Mucosa of stomach (tissue), 1 donor: ENCODE data around the gene FICD.
A peak's percentile ranks its signal among the peaks of the same experiment; 100 is the strongest.
"Not testable (repeated sequence)": the region's sequence is repeated elsewhere in the genome, so short reads cannot be mapped to it uniquely, and the experiment has no call there.

Experiments used
- H3K27me3 ChIP-seq: one replicate; pipeline ENCODE4 v1.7.0; 2013; ENCODE audit warnings: mild to moderate bottlenecking, low read length; ENCODE audit not compliant: control insufficient read depth, insufficient read depth
- H3K36me3 ChIP-seq: one replicate; pipeline ENCODE4 v1.7.0; 2013; ENCODE audit warnings: low read length; ENCODE audit not compliant: control insufficient read depth, insufficient read depth
- H3K4me1 ChIP-seq: one replicate; pipeline ENCODE4 v1.7.0; 2013; ENCODE audit warnings: mild to moderate bottlenecking, low read length; ENCODE audit not compliant: control insufficient read depth, insufficient read depth
- H3K4me3 ChIP-seq: one replicate; pipeline ENCODE4 v1.7.0; 2013; ENCODE audit warnings: low read length
- H3K9ac ChIP-seq: one replicate; pipeline ENCODE4 v1.7.0; 2013; ENCODE audit warnings: mild to moderate bottlenecking, low read length, moderate library complexity
- H3K9me3 ChIP-seq: one replicate; pipeline ENCODE4 v1.7.0; 2013; ENCODE audit warnings: mild to moderate bottlenecking, low read length, moderate library complexity; ENCODE audit not compliant: control insufficient read depth
- donor health status: Pancreatic carcinoma.

FICD gene

DNA sequence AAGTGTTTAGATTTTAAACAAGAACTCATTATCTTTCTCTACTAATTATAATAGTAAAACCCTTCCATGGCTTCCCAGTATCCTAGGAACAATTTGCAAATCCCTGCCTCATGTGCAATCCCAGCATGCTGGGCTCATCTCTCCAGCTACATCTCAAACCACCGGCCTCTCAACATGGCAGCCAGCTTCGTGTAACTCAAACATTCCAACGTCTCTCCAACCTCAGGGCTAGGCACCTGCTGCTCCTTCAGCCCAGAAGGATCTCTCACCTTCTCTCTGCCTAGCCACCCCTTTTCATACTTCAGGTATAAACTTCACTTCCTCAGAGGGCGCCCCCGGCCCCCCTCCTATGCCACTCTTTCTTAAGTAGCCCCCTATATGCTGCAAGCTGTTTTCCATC, 38.7 kb downstream of the FICD start:
- no peaks in the 10 kb centered on the region for H3K27me3 ChIP-seq
- no peak overlapping the region for H3K4me3 ChIP-seq
- no peaks in the 10 kb centered on the region for H3K36me3 ChIP-seq
- H3K9ac ChIP-seq = no peak overlapping the region
- H3K9me3 ChIP-seq = no peaks in the 10 kb centered on the region
- peaks cover 5% of the 10 kb centered on the region for H3K4me1 ChIP-seq

GRCh38 chr12:108555383-108555782, 40.3 kb downstream of the FICD start:
- H3K4me1 ChIP-seq = peaks cover 11% of the 10 kb centered on the region
- H3K9me3 ChIP-seq, H3K27me3 ChIP-seq, H3K36me3 ChIP-seq, H3K9ac ChIP-seq, H3K4me3 ChIP-seq: not testable (repeated sequence)

GRCh38 chr12:108559007-108559655, 44.1 kb downstream of the FICD start:
- Histone ChIP-seq H3K27me3 (no peaks in the 10 kb centered on the region), H3K4me1 (peaks cover 26% of the 10 kb centered on the region), H3K4me3 (no peak overlapping the region), H3K9me3 (no peaks in the 10 kb centered on the region), H3K9ac (no peak overlapping the region), H3K36me3 (peaks cover under 1% of the 10 kb centered on the region)

- Histone ChIP-seq H3K27me3 (no peaks in the 10 kb centered on the region), H3K9ac (peak overlapping the region; percentile 94), H3K4me1 (peaks cover 26% of the 10 kb centered on the region), H3K4me3 (peak overlapping the region; percentile 98), H3K36me3 (peaks cover 7% of the 10 kb centered on the region), H3K9me3 (no peaks in the 10 kb centered on the region)
Observed at GRCh38 chr12:108559748-108560147, 44.7 kb downstream of the FICD start.

GRCh38 chr12:108560321-108560721, 45.2 kb downstream of the FICD start:
- Histone ChIP-seq H3K27me3 (no peaks in the 10 kb centered on the region), H3K4me3 (peak overlapping the region; percentile 98), H3K9me3 (no peaks in the 10 kb centered on the region), H3K9ac (peak overlapping the region; percentile 94), H3K4me1 (peaks cover 26% of the 10 kb centered on the region), H3K36me3 (peaks cover 11% of the 10 kb centered on the region)

DNA sequence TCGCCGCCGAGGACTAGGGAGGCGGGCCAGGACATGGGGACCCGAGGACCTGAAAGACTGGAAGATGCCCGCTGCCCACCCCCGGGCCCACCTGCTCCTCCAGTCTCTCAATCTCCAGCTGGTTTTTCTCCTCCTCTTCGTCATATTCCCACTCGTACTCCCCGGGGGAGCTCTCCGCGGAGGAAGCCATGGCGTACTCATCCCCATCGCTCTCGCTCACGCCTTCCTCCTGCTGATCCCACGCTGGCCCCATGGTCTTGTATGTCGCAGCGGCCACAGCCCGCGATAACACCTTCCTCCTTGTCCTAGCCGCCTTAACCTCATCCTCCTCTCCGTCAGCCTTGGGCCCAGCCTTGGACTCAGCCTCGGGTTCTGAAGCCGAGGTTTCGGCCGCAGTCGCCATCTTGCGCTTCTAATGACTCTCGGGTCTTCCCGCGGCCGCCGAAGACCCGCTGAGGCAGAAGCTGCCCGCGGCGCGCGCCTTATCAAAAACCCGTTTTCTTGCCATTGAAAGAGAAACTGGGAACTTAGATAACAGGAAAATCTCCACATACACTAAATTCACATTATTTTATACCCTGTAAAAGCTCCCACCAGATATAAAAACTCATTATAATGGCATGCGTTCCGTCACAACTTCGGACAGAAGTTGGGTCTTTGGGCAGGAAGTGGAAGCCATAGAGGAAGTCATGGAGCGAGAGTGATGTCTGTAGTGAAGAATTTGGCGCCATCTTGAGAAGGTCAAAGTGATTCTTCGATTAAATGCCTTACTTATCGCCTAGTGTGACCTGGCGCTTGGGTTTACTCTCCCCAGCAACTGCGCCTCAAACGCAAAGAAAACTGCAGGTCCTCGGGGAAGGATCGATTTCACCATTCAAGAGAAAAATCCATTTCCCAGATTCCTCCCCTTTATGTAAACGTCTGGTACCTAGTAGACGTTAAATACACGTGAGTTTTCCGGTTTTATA, 46.0 kb downstream of the FICD start, which contains the start of gene SART3:
Gene SART3, minus strand, starts transcription at position 422 of the 968 bp plus-strand sequence. Its CDS starts 19 bp downstream, at position 403.
- no peaks in the 10 kb centered on the region for H3K27me3 ChIP-seq
- no peaks in the 10 kb centered on the region for H3K9me3 ChIP-seq
- peaks cover 30% of the 10 kb centered on the region for H3K4me1 ChIP-seq
- H3K36me3 ChIP-seq = peaks cover 11% of the 10 kb centered on the region
- peak within 1 kb of the TSS; percentile 98 for H3K4me3 ChIP-seq
- peak within 1 kb of the TSS; percentile 94 for H3K9ac ChIP-seq

DNA sequence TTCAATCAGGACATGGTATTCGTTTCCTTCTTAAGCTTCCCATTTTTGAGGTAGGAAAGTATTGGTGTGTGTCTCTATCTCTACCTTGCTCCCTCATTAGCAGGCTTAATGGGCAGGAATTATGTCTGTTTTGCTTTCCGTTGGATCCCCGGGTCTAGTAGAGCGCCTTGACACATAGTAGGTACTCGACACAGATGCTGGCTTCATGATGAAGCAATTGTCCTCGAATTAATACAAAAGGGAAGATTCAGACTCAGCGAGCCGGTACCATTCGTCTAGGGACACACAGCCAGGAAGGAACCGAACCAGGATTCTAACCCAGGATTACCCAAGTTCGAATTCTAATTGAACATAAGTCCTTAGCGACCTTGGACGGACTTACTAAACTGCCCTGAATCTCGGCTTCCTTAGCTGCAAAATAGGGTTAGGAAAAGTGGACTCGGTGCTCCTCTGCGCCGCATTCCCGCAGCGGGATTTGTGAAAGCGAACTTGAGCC, 46.8 kb downstream of the FICD start:
- Histone ChIP-seq H3K27me3 (no peaks in the 10 kb centered on the region), H3K4me3 (peak overlapping the region; percentile 98), H3K36me3 (peaks cover 11% of the 10 kb centered on the region), H3K4me1 (peaks cover 31% of the 10 kb centered on the region), H3K9me3 (no peaks in the 10 kb centered on the region), H3K9ac (peak overlapping the region; percentile 94)

DNA sequence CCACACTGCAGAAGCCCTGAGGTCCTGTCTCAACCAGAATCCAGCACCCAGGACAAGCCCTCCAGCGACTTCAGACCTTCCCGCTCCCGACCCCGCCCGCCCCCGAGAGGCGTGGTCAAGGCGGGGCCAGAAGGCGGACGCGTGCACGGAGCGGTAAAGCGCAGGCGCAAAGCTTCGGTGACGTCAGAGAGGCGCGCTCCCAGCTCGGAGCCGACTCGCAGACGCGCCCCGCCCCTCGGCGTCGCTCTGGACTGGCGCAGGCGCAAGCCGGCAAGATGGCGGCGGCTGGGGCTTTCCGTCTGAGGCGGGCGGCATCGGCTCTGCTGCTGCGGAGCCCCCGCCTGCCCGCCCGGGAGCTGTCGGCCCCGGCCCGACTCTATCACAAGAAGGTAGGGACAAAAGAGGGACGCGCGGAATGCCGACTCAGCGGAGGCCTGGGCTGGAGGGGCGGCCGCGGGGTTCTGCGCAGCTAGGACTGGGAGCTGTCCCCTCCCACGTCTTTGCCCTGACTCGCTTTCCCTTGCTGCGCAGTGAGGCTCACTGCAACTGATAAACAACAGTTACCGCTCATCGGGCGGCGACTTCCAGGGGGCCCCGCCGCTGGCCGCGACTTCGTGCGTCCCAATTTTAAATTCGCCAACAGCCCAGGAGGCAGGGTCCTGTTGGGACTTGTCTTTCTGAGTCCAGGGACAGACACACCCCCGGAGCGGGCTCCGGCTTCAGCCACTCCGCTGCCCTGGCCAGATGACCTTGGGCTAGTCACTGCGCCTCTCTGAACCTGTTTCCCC, 47.5 kb downstream of the FICD start, which contains the start of gene ISCU:
Gene ISCU, plus strand, starts transcription at position 249 of the 788 bp plus-strand sequence. Its CDS starts 27 bp downstream, at position 276.
- Histone ChIP-seq H3K4me3 (peak within 1 kb of the TSS; percentile 98), H3K9me3 (no peaks in the 10 kb centered on the region), H3K9ac (peak within 1 kb of the TSS; percentile 94), H3K36me3 (peaks cover 11% of the 10 kb centered on the region), H3K27me3 (no peaks in the 10 kb centered on the region), H3K4me1 (peaks cover 31% of the 10 kb centered on the region)

DNA sequence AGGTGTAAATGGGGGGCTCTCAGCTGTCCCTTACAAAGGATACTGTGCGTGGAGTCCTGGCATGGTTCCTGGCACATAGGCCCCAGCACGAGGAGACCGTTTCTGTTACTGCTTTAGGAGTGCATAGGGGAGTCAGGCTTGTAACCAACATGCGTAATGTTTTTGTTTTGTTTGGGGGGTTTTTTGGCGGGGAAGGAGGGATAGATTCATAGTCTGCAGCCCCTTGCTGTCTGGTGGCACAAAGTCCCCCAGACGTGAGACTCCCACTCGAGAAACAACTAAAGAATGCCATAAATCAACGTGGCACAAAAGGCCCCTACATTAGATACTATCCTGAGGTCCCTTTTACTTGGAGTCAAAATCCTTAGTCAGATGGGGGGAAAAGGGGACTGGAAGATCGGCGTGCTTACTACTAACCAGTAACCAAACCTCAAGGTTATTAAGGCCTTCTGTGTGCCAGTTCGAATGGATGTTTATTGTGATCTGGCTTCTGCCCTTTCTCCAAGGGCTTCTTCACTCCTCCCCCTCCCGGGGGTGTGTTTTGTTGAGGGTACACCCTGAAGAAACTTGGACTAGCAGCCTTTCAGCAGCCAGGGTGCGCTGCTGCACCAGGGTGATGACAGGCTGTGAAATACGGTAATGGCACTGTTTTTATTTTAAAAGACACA, 48.2 kb downstream of the FICD start:
- Histone ChIP-seq H3K27me3 (no peaks in the 10 kb centered on the region), H3K9ac (peak overlapping the region; percentile 88), H3K4me1 (peaks cover 28% of the 10 kb centered on the region), H3K36me3 (peaks cover 11% of the 10 kb centered on the region), H3K9me3 (no peaks in the 10 kb centered on the region), H3K4me3 (peak overlapping the region; percentile 78)

DNA sequence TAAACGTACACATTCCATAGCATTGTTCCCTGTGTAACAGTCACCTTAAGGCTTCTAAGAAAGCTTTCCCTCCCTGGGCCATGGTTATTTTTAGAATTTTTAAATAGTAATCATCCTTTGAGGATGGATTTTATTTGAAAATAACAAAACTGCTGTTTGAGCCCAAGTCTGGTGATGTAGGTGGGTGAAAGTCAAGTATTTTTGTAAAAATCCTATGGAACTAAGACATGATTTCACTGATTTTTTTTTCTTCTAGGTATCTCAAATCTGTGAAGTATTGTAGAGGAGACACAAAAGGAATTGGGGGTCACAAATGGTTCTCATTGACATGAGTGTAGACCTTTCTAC, 48.7 kb downstream of the FICD start:
- no peak overlapping the region for H3K4me3 ChIP-seq
- H3K4me1 ChIP-seq = peaks cover 26% of the 10 kb centered on the region
- no peaks in the 10 kb centered on the region for H3K9me3 ChIP-seq
- H3K9ac ChIP-seq = peak overlapping the region; percentile 88
- no peaks in the 10 kb centered on the region for H3K27me3 ChIP-seq
- H3K36me3 ChIP-seq = peaks cover 11% of the 10 kb centered on the region

DNA sequence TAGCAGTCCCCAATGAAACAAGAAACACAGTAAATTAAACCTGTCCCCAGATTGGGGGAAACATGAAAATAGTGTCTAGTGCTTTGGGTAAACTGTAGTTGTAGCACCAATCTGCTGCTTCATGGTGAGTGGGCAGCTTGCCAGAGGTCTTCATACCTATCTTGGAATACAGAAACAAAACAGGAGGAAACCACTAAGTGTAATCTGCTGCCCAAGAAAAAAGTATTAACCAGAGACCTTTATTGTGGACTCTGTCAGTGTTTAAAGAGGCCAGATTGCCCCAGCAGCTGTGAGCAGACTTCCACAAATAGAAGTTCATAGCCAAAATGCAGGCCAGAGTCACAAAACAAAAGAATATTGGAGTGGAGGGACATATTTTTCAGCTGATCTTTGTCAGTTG, 49.6 kb downstream of the FICD start:
- H3K9me3 ChIP-seq = no peaks in the 10 kb centered on the region
- peaks cover 11% of the 10 kb centered on the region for H3K36me3 ChIP-seq
- H3K9ac ChIP-seq = no peak overlapping the region

More for the DNA sequence above, 49.6 kb downstream of the FICD start:
- H3K4me1 ChIP-seq = peaks cover 24% of the 10 kb centered on the region
- H3K27me3 ChIP-seq = no peaks in the 10 kb centered on the region
- H3K4me3 ChIP-seq = no peak overlapping the region
